Measurements from ENCODE around the gene TTN. TPM values are rescaled to one million over a fixed set of nuclear protein-coding genes. Genes with fewer than 3 reads are reported as not detected.

The TTN gene
- total RNA-seq, 2 experiments from 2014 or later = 0.02 to 0.19 TPM

DNA sequence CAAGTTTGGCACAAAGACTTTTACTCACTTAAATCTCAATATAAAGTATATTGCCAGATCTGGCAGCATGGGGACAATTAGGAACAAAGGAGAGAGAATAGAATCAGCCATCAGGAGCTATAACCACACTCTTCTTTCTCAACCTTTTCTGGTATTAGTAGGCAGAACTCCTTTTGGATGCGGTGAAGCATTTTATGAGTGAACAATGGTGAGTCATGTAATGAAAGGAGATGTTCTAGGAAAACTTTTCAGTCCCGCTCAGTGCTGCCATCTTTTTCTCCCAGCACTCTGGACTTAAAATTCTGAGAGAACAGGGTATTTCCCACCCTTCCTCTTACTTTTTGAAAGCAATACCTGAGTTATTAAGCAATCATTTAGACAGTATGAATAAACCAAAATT is 294.7 kb downstream of the TTN start:
- ChIA-PET POLR2A (interaction anchor here (0.6 kb wide), 1 partner anchor 10 kb away, joined by 3 read pairs; no protein-coding TSS in a partner anchor), CTCF (ENCODE audit: unreplicated experiment) (no interaction called here)
- Histone ChIP-seq H3K9me2 (ENCODE audit: insufficient read depth, low read length) (no peaks in the 10 kb centered on the region), H3K4me2 (ENCODE audit: low read length) (no peak overlapping the region), H3K4me1 (ENCODE audit: insufficient read depth, low read length, poor library complexity, severe bottlenecking) (no peaks in the 10 kb centered on the region), H3K79me2 (ENCODE audit: insufficient read depth, low read depth, low read length) (no peaks in the 10 kb centered on the region), H2AFZ (ENCODE audit: low read length) (no peak overlapping the region), H3K36me3 (ENCODE audit: insufficient read depth, low read length) (peaks cover 4% of the 10 kb centered on the region; the same call in 1 of the 2 replicates), H3K4me3 (ENCODE audit: low read depth, low read length, poor library complexity, severe bottlenecking) (no peak overlapping the region), H4K20me1 (ENCODE audit: insufficient read depth, low read length) (no peaks in the 10 kb centered on the region), H3K27ac (ENCODE audit: low read depth, low read length, poor library complexity, severe bottlenecking) (no peak overlapping the region), H3K9me3 (ENCODE audit: low read length) (no peaks in the 10 kb centered on the region)
- no peak for DNase-seq (ENCODE audit: low spot score)
- TF ChIP-seq, protein P1, sequence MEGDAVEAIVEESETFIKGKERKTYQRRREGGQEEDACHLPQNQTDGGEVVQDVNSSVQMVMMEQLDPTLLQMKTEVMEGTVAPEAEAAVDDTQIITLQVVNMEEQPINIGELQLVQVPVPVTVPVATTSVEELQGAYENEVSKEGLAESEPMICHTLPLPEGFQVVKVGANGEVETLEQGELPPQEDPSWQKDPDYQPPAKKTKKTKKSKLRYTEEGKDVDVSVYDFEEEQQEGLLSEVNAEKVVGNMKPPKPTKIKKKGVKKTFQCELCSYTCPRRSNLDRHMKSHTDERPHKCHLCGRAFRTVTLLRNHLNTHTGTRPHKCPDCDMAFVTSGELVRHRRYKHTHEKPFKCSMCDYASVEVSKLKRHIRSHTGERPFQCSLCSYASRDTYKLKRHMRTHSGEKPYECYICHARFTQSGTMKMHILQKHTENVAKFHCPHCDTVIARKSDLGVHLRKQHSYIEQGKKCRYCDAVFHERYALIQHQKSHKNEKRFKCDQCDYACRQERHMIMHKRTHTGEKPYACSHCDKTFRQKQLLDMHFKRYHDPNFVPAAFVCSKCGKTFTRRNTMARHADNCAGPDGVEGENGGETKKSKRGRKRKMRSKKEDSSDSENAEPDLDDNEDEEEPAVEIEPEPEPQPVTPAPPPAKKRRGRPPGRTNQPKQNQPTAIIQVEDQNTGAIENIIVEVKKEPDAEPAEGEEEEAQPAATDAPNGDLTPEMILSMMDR (conservative IDR thresholded peaks at IDR 0.05; ENCODE audit: low read length) = no peak
- no peak for TF ChIP-seq EZH2phosphoT487 (IDR thresholded peaks at IDR 0.05; ENCODE audit: borderline replicate concordance, low read depth, low read length)
- intact Hi-C loops (cut with micrococcal nuclease; ENCODE audit: unreplicated experiment) = no loop called here
- BruUV-seq (replicated peaks) = no TSS peak

DNA sequence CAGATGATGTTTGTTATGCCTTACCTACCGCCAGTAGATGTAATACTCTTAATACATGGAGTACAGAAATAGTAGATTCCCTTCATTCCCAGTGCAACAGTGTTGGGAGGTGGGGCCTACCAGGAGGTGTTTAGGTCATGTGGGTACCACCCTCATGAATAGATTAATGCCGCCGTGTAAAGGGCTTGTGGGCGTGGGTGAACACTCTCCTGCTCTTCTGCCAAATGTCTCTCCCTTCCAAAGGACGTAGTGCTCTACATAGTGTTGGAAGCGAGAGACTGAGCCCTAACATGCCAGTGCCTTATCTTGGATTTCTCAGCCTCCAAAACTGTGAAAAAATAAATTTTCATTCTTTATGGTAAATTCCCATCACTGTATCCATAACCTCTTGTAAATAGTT is 296.8 kb downstream of the TTN start:
- H3K36me3 ChIP-seq (ENCODE audit: insufficient read depth, low read length) = peaks cover 10% of the 10 kb centered on the region; the same call in 1 of the 2 replicates
- H3K4me2 ChIP-seq (ENCODE audit: low read length) = no peak overlapping the region
- no peak for DNase-seq (ENCODE audit: low spot score)
- POLR2A ChIA-PET = no interaction called here
- no peaks in the 10 kb centered on the region for H4K20me1 ChIP-seq (ENCODE audit: insufficient read depth, low read length)
- no peaks in the 10 kb centered on the region for H3K79me2 ChIP-seq (ENCODE audit: insufficient read depth, low read depth, low read length)
- no TSS peak for BruUV-seq (replicated peaks)
- H3K9me2 ChIP-seq (ENCODE audit: insufficient read depth, low read length) = no peaks in the 10 kb centered on the region
- no peaks in the 10 kb centered on the region for H3K9me3 ChIP-seq (ENCODE audit: low read length)
- no peak overlapping the region for H3K4me3 ChIP-seq (ENCODE audit: low read depth, low read length, poor library complexity, severe bottlenecking)
- intact Hi-C loops (cut with micrococcal nuclease; ENCODE audit: unreplicated experiment) = no loop called here
- CTCF ChIA-PET (ENCODE audit: unreplicated experiment) = no interaction called here
- no peaks in the 10 kb centered on the region for H3K4me1 ChIP-seq (ENCODE audit: insufficient read depth, low read length, poor library complexity, severe bottlenecking)
- no peak overlapping the region for H3K27ac ChIP-seq (ENCODE audit: low read depth, low read length, poor library complexity, severe bottlenecking)
- H2AFZ ChIP-seq (ENCODE audit: low read length) = no peak overlapping the region
- no peak for TF ChIP-seq EZH2phosphoT487 (IDR thresholded peaks at IDR 0.05; ENCODE audit: borderline replicate concordance, low read depth, low read length)
- TF ChIP-seq, protein P1 (conservative IDR thresholded peaks at IDR 0.05; ENCODE audit: low read length) = no peak

DNA sequence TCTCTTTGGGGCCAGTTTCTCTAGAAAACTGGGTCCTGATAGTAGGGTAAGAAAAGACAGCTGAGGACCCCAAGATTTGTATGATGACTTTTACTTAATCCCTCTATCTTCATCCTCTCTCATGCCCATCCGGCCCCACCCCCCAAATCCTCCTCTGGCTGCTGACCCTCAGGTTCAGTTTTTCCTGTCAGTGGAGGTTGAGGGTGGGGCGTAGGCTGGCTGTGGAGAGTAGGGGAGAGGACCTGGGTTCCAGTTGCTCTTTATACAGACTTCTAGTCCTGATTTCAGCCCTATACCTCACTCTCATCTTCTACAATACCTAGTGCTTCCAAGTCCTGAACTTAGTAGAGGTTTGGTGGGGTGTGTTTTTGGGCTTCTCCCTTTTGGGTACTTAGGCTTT is 298.6 kb downstream of the TTN start:
- no peak for TF ChIP-seq EZH2phosphoT487 (IDR thresholded peaks at IDR 0.05; ENCODE audit: borderline replicate concordance, low read depth, low read length)
- TF ChIP-seq, protein P1 (conservative IDR thresholded peaks at IDR 0.05; ENCODE audit: low read length) = no peak
- Histone ChIP-seq H3K4me1 (ENCODE audit: insufficient read depth, low read length, poor library complexity, severe bottlenecking) (no peaks in the 10 kb centered on the region), H3K9me2 (ENCODE audit: insufficient read depth, low read length) (no peaks in the 10 kb centered on the region), H3K36me3 (ENCODE audit: insufficient read depth, low read length) (peaks cover 25% of the 10 kb centered on the region), H3K9me3 (ENCODE audit: low read length) (no peaks in the 10 kb centered on the region), H3K27ac (ENCODE audit: low read depth, low read length, poor library complexity, severe bottlenecking) (no peak overlapping the region), H3K79me2 (ENCODE audit: insufficient read depth, low read depth, low read length) (no peaks in the 10 kb centered on the region), H3K4me3 (ENCODE audit: low read depth, low read length, poor library complexity, severe bottlenecking) (no peak overlapping the region), H2AFZ (ENCODE audit: low read length) (no peak overlapping the region), H3K4me2 (ENCODE audit: low read length) (no peak overlapping the region), H4K20me1 (ENCODE audit: insufficient read depth, low read length) (no peaks in the 10 kb centered on the region)
- CTCF ChIA-PET (ENCODE audit: unreplicated experiment) = no interaction called here
- no peak for DNase-seq (ENCODE audit: low spot score)
- BruUV-seq (replicated peaks) = no TSS peak
- intact Hi-C loops (cut with micrococcal nuclease; ENCODE audit: unreplicated experiment) = no loop called here
- POLR2A ChIA-PET = interaction anchor here (0.6 to 1.3 kb wide), 6 partner anchors 8 to 276 kb away, joined by 3 to 6 read pairs (median 4); no protein-coding TSS in a partner anchor
